ENCODE measurements around the gene LY86. TPM values are rescaled to one million over a fixed set of nuclear protein-coding genes. Genes with fewer than 3 reads are reported as not detected.

The LY86 gene
- total and polyA plus RNA-seq, 2 donors (not counting 3 experiments of a cell fraction or from before 2014, with no cell fraction given), result not detected

DNA sequence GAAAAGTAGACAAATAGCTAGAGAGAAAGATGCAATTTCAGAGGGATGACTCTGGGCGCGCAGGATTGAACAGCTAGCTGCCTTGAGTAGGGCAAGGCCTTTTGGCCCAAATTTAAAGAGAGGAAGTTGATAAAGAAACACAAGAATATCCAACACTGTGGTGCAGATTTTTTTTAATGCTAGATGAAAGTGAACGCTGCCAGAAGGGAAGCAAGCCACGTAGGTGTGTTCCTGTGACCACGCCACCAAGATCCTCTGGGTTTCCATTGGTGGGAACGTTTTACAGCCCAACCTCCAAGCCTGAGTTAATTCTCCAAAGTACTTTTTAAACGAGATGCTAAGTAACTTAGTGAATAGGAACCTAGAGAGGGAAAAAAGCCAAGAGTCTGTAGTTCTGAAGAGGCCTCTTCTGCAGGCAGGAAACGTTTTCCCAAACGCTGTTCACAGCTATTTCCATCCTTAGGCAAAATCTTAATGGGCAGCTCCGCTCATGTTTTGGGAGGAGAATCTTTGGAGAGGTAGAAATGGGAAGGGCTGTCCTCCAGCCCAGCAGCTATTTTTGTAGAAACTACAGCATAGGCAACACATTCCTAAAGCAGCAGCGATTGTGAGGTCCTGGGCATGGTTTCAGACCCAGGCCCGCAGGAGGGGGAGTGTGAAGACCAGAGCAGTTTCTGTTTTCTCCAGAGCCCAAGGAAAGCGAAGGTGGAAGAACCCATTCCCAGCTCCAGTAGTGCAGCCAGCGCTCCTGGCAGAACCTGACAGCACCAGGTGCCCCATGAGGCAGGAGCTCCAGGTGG lies 8.2 kb downstream of the LY86 start:
- Histone ChIP-seq H3K9me3 (replicated peaks; ENCODE audit: control insufficient read depth, insufficient read depth, low read length) (no peaks in the 10 kb centered on the region), H3K27ac (ENCODE audit: insufficient read depth, low read depth, low read length) (no peak overlapping the region), H3K9me1 (replicated peaks; ENCODE audit: control insufficient read depth, extremely low read depth, insufficient read depth, low read length) (no peaks in the 10 kb centered on the region), H3K4me1 (ENCODE audit: control insufficient read depth, extremely low read depth, insufficient read depth, low read length) (no peaks in the 10 kb centered on the region), H3K27me3 (ENCODE audit: control insufficient read depth in 2 of 2, insufficient read depth in 2 of 2, low read length in 2 of 2) (no peaks in the 10 kb centered on the region), H2AFZ (ENCODE audit: low read depth, low read length) (no peak overlapping the region), H3K9ac (replicated peaks; ENCODE audit: extremely low read depth, insufficient read depth, low read length) (no peak overlapping the region), H3K36me3 (ENCODE audit: control insufficient read depth in 2 of 2, extremely low read depth in 1 of 2, insufficient read depth in 2 of 2, low read length in 2 of 2) (no peaks in the 10 kb centered on the region), H3K4me2 (ENCODE audit: insufficient read depth, low read length) (no peak overlapping the region), H4K20me1 (replicated peaks; ENCODE audit: control insufficient read depth, extremely low read depth, insufficient read depth, low read length) (no peaks in the 10 kb centered on the region), H3K4me3 (replicated peaks in 1 of 3; ENCODE audit: insufficient read depth in 1 of 3, low read depth in 1 of 3, low read length in 3 of 3) (no peak overlapping the region), H3K79me2 (ENCODE audit: control insufficient read depth, insufficient read depth, low read length) (no peaks in the 10 kb centered on the region)
- TF ChIP-seq MYC (IDR thresholded peaks at IDR 0.05; ENCODE audit: low read depth, low read length), result no peak
- dilution Hi-C loops (cut with MboI; ENCODE audit: extremely low pct_ligation_motif_present, low sequenced_read_pairs), result no loop called here
- intact Hi-C loops (cut with micrococcal nuclease), result no loop called here
- ChIA-PET POLR2A (no interaction called here), CTCF (no interaction called here)
- BruUV-seq (replicated peaks), result no TSS peak
- FAIRE-seq, result no peak
- no peak for DNase-seq (ENCODE audit: low read depth, low spot score)

DNA sequence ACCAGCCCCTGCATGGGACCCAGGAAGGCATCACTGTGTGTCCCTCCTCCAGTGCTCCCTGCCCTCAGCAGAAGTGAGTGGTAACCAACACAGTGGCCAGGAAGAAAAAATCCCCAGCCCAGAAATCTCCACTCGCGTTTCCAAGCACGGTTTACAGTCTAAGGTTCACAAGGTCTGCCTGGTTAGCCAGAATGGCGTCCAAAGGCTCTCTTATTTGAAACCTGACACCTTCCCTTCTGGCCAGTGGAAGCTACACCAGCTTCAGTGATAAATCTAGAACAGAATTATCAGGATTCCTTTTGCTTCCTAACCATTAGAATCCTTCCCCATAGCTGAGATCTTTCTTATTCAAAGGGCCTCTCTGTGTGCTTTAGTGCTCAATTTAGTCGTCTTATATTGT lies 9.2 kb downstream of the LY86 start:
- Histone ChIP-seq H3K36me3 (ENCODE audit: control insufficient read depth in 2 of 2, extremely low read depth in 1 of 2, insufficient read depth in 2 of 2, low read length in 2 of 2) (no peaks in the 10 kb centered on the region), H3K27ac (ENCODE audit: insufficient read depth, low read depth, low read length) (no peak overlapping the region), H4K20me1 (replicated peaks; ENCODE audit: control insufficient read depth, extremely low read depth, insufficient read depth, low read length) (no peaks in the 10 kb centered on the region), H3K9me3 (replicated peaks; ENCODE audit: control insufficient read depth, insufficient read depth, low read length) (no peaks in the 10 kb centered on the region), H3K4me2 (ENCODE audit: insufficient read depth, low read length) (no peak overlapping the region), H3K9ac (replicated peaks; ENCODE audit: extremely low read depth, insufficient read depth, low read length) (no peak overlapping the region), H3K4me3 (replicated peaks in 1 of 3; ENCODE audit: insufficient read depth in 1 of 3, low read depth in 1 of 3, low read length in 3 of 3) (no peak overlapping the region), H3K79me2 (ENCODE audit: control insufficient read depth, insufficient read depth, low read length) (no peaks in the 10 kb centered on the region), H2AFZ (ENCODE audit: low read depth, low read length) (no peak overlapping the region), H3K27me3 (ENCODE audit: control insufficient read depth in 2 of 2, insufficient read depth in 2 of 2, low read length in 2 of 2) (no peaks in the 10 kb centered on the region), H3K9me1 (replicated peaks; ENCODE audit: control insufficient read depth, extremely low read depth, insufficient read depth, low read length) (no peaks in the 10 kb centered on the region), H3K4me1 (ENCODE audit: control insufficient read depth, extremely low read depth, insufficient read depth, low read length) (no peaks in the 10 kb centered on the region)
- no TSS peak for BruUV-seq (replicated peaks)
- POLR2A ChIA-PET, result no interaction called here
- CTCF ChIA-PET, result no interaction called here
- no peak for TF ChIP-seq FOS (IDR thresholded peaks at IDR 0.05; ENCODE audit: borderline replicate concordance, insufficient read depth, low read length)
- no peak for TF ChIP-seq GATA2 (IDR thresholded peaks at IDR 0.05; ENCODE audit: insufficient read depth, insufficient read length, low read depth, low read length)
- TF ChIP-seq MAX (IDR thresholded peaks at IDR 0.05; ENCODE audit: insufficient read depth, insufficient read length), result no peak
- no peak for TF ChIP-seq POLR2A (IDR thresholded peaks at IDR 0.05; ENCODE audit: low read depth, low read length)
- TF ChIP-seq JUN (IDR thresholded peaks at IDR 0.05; ENCODE audit: borderline replicate concordance, insufficient read depth, insufficient read length, low read depth), result no peak
- TF ChIP-seq, protein P1, sequence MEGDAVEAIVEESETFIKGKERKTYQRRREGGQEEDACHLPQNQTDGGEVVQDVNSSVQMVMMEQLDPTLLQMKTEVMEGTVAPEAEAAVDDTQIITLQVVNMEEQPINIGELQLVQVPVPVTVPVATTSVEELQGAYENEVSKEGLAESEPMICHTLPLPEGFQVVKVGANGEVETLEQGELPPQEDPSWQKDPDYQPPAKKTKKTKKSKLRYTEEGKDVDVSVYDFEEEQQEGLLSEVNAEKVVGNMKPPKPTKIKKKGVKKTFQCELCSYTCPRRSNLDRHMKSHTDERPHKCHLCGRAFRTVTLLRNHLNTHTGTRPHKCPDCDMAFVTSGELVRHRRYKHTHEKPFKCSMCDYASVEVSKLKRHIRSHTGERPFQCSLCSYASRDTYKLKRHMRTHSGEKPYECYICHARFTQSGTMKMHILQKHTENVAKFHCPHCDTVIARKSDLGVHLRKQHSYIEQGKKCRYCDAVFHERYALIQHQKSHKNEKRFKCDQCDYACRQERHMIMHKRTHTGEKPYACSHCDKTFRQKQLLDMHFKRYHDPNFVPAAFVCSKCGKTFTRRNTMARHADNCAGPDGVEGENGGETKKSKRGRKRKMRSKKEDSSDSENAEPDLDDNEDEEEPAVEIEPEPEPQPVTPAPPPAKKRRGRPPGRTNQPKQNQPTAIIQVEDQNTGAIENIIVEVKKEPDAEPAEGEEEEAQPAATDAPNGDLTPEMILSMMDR (IDR thresholded peaks at IDR 0.05; ENCODE audit: extremely low read depth in 1 of 2, insufficient read depth in 1 of 2, low read depth in 1 of 2, low read length in 2 of 2), result no peak
- no peak for TF ChIP-seq EZH2 (IDR thresholded peaks at IDR 0.05; ENCODE audit: borderline replicate concordance, low read depth, low read length, severe bottlenecking)
- TF ChIP-seq MYC (IDR thresholded peaks at IDR 0.05; ENCODE audit: low read depth, low read length), result no peak
- TF ChIP-seq POLR2AphosphoS5 (IDR thresholded peaks at IDR 0.05; ENCODE audit: insufficient read depth, low read depth, low read length), result no peak
- DNase-seq (ENCODE audit: low read depth, low spot score), result no peak
- no peak for FAIRE-seq
- dilution Hi-C loops (cut with MboI; ENCODE audit: extremely low pct_ligation_motif_present, low sequenced_read_pairs) (no loop called here), intact Hi-C loops (cut with micrococcal nuclease) (no loop called here)
